ENCODE results near the gene STPG2. TPM values are rescaled to one million over a fixed set of nuclear protein-coding genes. Genes with fewer than 3 reads are reported as not detected.
A peak's percentile ranks its signal among the peaks of the same experiment; 100 is the strongest.

STPG2 gene
- polyA plus RNA-seq = not detected

DNA sequence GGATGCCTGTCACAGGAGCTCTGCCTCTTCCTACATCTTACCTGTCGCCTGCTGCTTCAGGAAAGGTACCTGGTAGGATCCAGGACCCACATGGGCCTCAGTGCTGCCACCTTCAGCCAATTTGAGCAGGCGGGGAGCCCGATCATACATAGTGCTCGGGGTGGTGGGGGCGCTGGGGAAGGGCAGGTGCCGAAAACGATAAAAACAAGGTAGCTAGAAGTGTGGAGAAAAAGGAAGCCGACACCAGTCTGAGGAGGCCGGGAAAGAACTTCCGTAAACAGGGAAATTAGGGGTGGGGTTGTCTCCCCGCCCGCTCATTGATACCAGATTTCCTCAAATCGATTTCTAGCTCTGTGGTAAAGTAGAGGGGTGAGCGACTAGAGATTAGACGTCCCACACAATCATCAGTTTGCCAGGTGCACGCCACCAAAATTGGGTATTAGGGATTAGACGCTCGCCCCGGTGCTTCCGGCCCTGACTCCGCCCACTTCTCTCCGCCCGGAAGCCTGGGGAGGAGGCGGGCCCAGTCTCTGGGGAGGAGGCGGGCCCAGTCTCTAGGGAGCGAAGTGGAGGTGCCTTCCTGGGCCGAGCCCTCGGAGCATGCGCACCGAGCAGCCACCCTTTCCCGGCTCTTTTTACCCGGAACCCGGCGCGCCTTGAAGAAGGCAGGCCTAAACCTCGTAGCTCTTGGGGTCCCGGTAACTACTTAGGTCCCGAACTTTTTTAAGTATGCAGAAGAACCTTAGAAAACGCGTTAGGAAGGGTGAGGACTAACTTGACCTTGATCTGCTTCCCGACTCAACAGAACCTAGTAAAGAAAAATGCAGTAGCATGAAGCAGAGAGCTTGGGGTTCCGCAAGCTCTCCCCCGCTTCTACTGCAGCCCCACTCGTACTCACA is at the start of gene STPG2:
STPG2 (minus strand) TSS at position 476 of the 899 bp plus-strand sequence.
- H3K4me1 Mint-ChIP-seq = peaks cover 14 to 22% of the 10 kb centered on the region in 2 donors
- H3K27ac Mint-ChIP-seq = peak within 1 kb of the TSS; percentile 84 to 96 (median 94)
- peaks cover 0 to 8% (median 4%) of the 10 kb centered on the region in 3 donors for H3K27me3 Mint-ChIP-seq (ENCODE audit: low read depth in 3 of 3)
- peak; percentile 88 to 92 (median 91) for DNase-seq
- H3K9me3 Mint-ChIP-seq = no peaks in the 10 kb centered on the region
- H3K4me3 Mint-ChIP-seq = peak within 1 kb of the TSS; percentile 89 to 95 (median 93)
- H3K36me3 Mint-ChIP-seq = peaks cover 0 to 3% (median under 1%) of the 10 kb centered on the region in 3 donors

DNA sequence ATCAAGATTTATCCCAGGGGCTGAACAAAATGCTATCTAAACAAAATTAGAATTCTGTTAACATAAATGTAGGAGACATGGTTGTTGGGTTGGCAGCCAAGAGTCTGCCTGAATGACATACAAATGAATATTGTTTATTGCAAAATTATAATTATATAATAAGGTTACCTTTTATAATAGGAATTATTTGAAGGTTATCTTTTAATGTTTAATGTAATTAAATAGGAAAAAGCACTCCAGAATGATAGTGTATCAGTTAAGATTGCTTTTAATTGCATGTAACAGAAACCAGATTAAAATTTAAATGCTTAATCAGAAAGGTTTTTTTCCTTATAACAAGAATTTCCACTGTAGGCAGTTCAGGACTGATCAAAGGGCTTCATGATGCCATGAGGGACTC is 42.0 kb upstream of the STPG2 start:
- H3K9me3 Mint-ChIP-seq = no peaks in the 10 kb centered on the region
- H3K27me3 Mint-ChIP-seq (ENCODE audit: low read depth in 3 of 3) = peaks cover 0 to 3% (median 2%) of the 10 kb centered on the region in 3 donors
- peaks cover 0 to 3% (median 0%) of the 10 kb centered on the region in 3 donors for H3K36me3 Mint-ChIP-seq

GRCh38 chr4:98181809-98182208 is 38.5 kb upstream of the STPG2 start:
- no peak overlapping the region for H3K4me3 Mint-ChIP-seq
- no peaks in the 10 kb centered on the region for H3K4me1 Mint-ChIP-seq
- no peak for DNase-seq
- no peaks in the 10 kb centered on the region for H3K9me3 Mint-ChIP-seq
- no peak overlapping the region for H3K27ac Mint-ChIP-seq
- H3K36me3 Mint-ChIP-seq = peaks cover 0 to 3% (median 0%) of the 10 kb centered on the region in 3 donors
- H3K27me3 Mint-ChIP-seq (ENCODE audit: low read depth in 3 of 3) = peaks cover 0 to 6% (median 0%) of the 10 kb centered on the region in 3 donors

More for the DNA sequence above, 42.0 kb upstream of the STPG2 start:
- Mint-ChIP-seq H3K4me3 (no peak overlapping the region), H3K27ac (no peak overlapping the region), H3K4me1 (no peaks in the 10 kb centered on the region)
- no peak for DNase-seq

- Mint-ChIP-seq H3K9me3 (no peaks in the 10 kb centered on the region), H3K27ac (no peak overlapping the region), H3K4me1 (no peaks in the 10 kb centered on the region), H3K4me3 (no peak overlapping the region), H3K36me3 (peaks cover 0 to 3% (median 0%) of the 10 kb centered on the region in 3 donors), H3K27me3 (ENCODE audit: low read depth in 3 of 3) (peaks cover 0 to 3% (median 0%) of the 10 kb centered on the region in 3 donors)
- no peak for DNase-seq
These were observed 36.7 kb upstream of the STPG2 start for GRCh38 chr4:98179951-98180350.

GRCh38 chr4:98176531-98176930 is 33.3 kb upstream of the STPG2 start:
- Mint-ChIP-seq H3K4me1 (no peaks in the 10 kb centered on the region), H3K27me3 (ENCODE audit: low read depth in 3 of 3) (peaks cover 0 to 2% (median 1%) of the 10 kb centered on the region in 3 donors), H3K36me3 (no peaks in the 10 kb centered on the region), H3K27ac (no peak overlapping the region), H3K4me3 (no peak overlapping the region), H3K9me3 (no peaks in the 10 kb centered on the region)
- no peak for DNase-seq

DNA sequence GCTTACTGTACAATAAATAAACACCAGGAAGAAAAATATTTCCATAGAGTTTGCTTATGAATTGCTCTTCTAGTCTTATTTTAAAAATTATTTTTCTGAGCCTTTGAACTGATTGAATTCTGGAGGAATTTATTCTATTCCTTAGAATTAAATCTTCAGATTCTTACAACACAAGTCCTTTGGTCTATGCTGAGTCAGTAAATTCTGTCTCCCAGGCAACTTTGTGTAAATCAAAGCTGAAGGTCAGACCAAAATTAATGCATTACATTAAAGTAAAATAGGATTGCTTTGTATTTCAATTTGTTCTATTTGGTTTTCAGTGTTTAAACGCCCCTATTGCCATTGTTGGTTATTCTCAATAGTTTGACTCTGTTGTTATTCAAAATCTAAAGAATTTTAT is 26.8 kb upstream of the STPG2 start:
- peaks cover 1 to 4% (median 2%) of the 10 kb centered on the region in 3 donors for H3K27me3 Mint-ChIP-seq (ENCODE audit: low read depth in 3 of 3)
- H3K4me3 Mint-ChIP-seq = no peak overlapping the region
- H3K36me3 Mint-ChIP-seq = no peaks in the 10 kb centered on the region
- DNase-seq = no peak
- no peaks in the 10 kb centered on the region for H3K9me3 Mint-ChIP-seq
- no peaks in the 10 kb centered on the region for H3K4me1 Mint-ChIP-seq
- H3K27ac Mint-ChIP-seq = no peak overlapping the region

- Mint-ChIP-seq H3K4me1 (no peaks in the 10 kb centered on the region), H3K27ac (no peak overlapping the region), H3K9me3 (no peaks in the 10 kb centered on the region), H3K36me3 (no peaks in the 10 kb centered on the region), H3K27me3 (ENCODE audit: low read depth in 3 of 3) (peaks cover 0 to 4% (median 2%) of the 10 kb centered on the region in 3 donors), H3K4me3 (no peak overlapping the region)
- no peak for DNase-seq
These were observed 23.4 kb upstream of the STPG2 start for GRCh38 chr4:98166731-98167041.

GRCh38 chr4:98166025-98166730 is 22.9 kb upstream of the STPG2 start:
- Mint-ChIP-seq H3K4me1 (no peaks in the 10 kb centered on the region), H3K27ac (no peak overlapping the region), H3K4me3 (no peak overlapping the region), H3K36me3 (no peaks in the 10 kb centered on the region), H3K27me3 (ENCODE audit: low read depth in 3 of 3) (peaks cover 0 to 4% (median 2%) of the 10 kb centered on the region in 3 donors), H3K9me3 (no peaks in the 10 kb centered on the region)
- DNase-seq = no peak

GRCh38 chr4:98162696-98163095 is 19.4 kb upstream of the STPG2 start:
- Mint-ChIP-seq H3K4me1 (no peaks in the 10 kb centered on the region), H3K27ac (no peak overlapping the region), H3K36me3 (no peaks in the 10 kb centered on the region), H3K27me3 (ENCODE audit: low read depth in 3 of 3) (peaks cover 0 to 8% (median 2%) of the 10 kb centered on the region in 3 donors), H3K9me3 (peaks cover 0 to 3% (median 0%) of the 10 kb centered on the region in 6 donors), H3K4me3 (no peak overlapping the region)
- no peak for DNase-seq

GRCh38 chr4:98151145-98151924 is 8.1 kb upstream of the STPG2 start:
- Mint-ChIP-seq H3K27me3 (ENCODE audit: low read depth in 3 of 3) (peaks cover 0 to 2% (median 0%) of the 10 kb centered on the region in 3 donors), H3K27ac (peak overlapping the region in 4 of 6 donors; percentile 14 to 79 (median 28))

GRCh38 chr4:98150092-98150761 is 7.0 kb upstream of the STPG2 start:
- H3K4me1 Mint-ChIP-seq = peaks cover 5 to 13% of the 10 kb centered on the region in 2 donors
- DNase-seq = peak in 1 of 3 donors; percentile 20
- no peak overlapping the region for H3K27ac Mint-ChIP-seq
- H3K27me3 Mint-ChIP-seq (ENCODE audit: low read depth in 3 of 3) = peaks cover 0 to 2% (median 0%) of the 10 kb centered on the region in 3 donors
- no peaks in the 10 kb centered on the region for H3K36me3 Mint-ChIP-seq
- no peaks in the 10 kb centered on the region for H3K9me3 Mint-ChIP-seq
- H3K4me3 Mint-ChIP-seq = no peak overlapping the region

More at GRCh38 chr4:98151145-98151924, 8.1 kb upstream of the STPG2 start:
- H3K9me3 Mint-ChIP-seq = no peaks in the 10 kb centered on the region
- H3K4me3 Mint-ChIP-seq = peak overlapping the region in 3 of 5 donors; percentile 34 to 74 (median 66)
- H3K36me3 Mint-ChIP-seq = no peaks in the 10 kb centered on the region
- peaks cover 5 to 13% of the 10 kb centered on the region in 2 donors for H3K4me1 Mint-ChIP-seq
- DNase-seq = no peak

DNA sequence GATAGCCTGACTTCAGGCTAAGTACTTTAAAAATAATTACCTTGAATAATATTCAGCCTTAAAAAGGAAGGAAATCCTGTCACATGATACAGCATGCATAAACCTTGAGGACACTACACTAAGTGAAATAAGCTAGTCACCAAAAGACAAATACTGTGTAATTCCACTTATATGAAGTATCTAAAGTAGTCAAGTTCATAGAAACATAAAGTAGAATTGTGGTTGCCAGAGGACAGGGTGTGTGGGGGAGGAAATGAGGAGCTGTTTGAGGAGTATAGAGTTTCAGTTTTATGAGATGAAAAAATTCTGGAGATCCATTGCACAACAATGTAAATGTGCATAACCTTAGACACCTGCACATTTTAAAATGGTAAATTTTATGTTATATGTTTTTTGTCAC is 5.6 kb upstream of the STPG2 start:
- Mint-ChIP-seq H3K27me3 (ENCODE audit: low read depth in 3 of 3) (peaks cover 0 to 2% (median 2%) of the 10 kb centered on the region in 3 donors), H3K4me1 (peaks cover 8 to 18% of the 10 kb centered on the region in 2 donors), H3K4me3 (no peak overlapping the region), H3K36me3 (no peaks in the 10 kb centered on the region), H3K27ac (no peak overlapping the region), H3K9me3 (no peaks in the 10 kb centered on the region)
- DNase-seq = no peak

DNA sequence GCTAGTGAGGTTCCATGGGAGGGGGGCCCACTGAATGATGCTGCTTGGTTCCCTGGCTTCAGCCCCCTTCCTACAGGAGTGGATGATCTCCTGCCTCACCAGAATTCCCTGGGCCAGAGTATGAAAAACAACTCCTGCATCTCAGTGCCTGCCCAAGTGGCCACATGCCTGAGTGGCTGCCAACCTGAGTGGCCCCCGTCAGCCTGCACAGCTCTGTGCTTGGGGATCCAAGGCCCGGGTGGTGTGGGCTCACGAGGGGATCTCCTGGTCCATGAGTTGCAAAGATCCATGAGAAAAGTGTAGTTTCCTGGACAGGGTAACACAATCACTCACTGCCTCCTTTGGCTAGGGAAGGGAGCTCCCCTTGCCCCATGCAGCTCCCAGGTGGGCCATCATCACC is 17.1 kb downstream of the STPG2 start:
- H3K9me3 Mint-ChIP-seq = no peaks in the 10 kb centered on the region
- no peaks in the 10 kb centered on the region for H3K4me1 Mint-ChIP-seq
- no peak overlapping the region for H3K27ac Mint-ChIP-seq
- no peak for DNase-seq
- no peaks in the 10 kb centered on the region for H3K36me3 Mint-ChIP-seq
- H3K4me3 Mint-ChIP-seq = no peak overlapping the region
- H3K27me3 Mint-ChIP-seq (ENCODE audit: low read depth in 3 of 3) = peaks cover 2 to 14% (median 7%) of the 10 kb centered on the region in 3 donors

Data from immature natural killer cell (primary cell).